22Rv1 (cell line): ENCODE measurements around the gene GATA2.

Source experiments
- ZFX ChIP-seq: fragments of 450-650 bp; IDR thresholded peaks from 2 replicates; pipeline ENCODE4 v1.6.1; 2017; ENCODE audit warnings: antibody characterized with exemption, borderline replicate concordance
- TF ChIP-seq, protein P1 (sequence below): fragments of 450-650 bp; IDR thresholded peaks from 2 replicates; pipeline ENCODE4 v1.5.1; 2017; ENCODE audit warnings: mild to moderate bottlenecking

DNA sequence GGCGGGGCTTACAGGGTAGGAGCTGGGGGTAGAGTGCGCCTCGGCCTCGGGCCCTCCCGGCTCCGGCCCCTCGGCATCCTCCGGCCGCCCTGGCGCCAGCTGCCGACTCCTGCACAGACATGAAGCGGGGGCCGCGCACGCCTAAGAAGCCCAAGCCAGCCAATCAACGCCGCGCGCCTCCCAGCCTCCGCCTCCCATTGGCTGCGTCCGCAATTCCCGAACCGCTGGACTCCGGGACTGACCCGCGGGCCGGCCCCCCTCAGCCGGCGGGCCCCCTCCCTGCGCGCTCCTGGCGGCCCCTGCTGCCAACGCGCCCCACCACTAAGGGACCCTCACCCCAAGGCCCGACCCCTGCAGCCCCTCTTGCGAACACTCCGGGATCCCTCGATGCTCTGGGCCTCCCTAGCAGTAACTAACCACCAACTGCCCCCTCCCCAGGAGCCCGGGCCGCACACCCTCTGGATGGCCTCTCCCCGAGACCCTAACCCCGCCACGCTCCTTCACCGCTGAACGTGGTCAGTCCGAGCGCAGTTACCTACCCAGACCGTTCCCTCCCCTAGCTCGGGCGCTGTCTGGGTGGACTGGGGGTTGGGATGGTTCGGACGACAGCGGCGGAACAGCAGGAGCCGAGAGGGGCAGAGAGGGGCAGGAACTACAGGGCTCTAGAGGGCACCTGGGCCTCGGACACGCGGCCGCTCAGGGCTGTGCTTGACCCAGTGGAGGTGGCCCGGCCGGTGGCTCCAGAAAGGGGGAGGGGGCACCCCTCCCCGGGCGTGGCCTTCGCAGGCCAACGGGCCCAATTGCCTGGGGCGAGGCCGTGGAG lies 5.0 kb downstream of the GATA2 start:
- TF ChIP-seq, protein P1, sequence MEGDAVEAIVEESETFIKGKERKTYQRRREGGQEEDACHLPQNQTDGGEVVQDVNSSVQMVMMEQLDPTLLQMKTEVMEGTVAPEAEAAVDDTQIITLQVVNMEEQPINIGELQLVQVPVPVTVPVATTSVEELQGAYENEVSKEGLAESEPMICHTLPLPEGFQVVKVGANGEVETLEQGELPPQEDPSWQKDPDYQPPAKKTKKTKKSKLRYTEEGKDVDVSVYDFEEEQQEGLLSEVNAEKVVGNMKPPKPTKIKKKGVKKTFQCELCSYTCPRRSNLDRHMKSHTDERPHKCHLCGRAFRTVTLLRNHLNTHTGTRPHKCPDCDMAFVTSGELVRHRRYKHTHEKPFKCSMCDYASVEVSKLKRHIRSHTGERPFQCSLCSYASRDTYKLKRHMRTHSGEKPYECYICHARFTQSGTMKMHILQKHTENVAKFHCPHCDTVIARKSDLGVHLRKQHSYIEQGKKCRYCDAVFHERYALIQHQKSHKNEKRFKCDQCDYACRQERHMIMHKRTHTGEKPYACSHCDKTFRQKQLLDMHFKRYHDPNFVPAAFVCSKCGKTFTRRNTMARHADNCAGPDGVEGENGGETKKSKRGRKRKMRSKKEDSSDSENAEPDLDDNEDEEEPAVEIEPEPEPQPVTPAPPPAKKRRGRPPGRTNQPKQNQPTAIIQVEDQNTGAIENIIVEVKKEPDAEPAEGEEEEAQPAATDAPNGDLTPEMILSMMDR = no peak
- TF ChIP-seq ZFX = no peak
